ENCODE results near the gene HES3. TPM values are rescaled to one million over a fixed set of nuclear protein-coding genes. Genes with fewer than 3 reads are reported as not detected.

HES3 gene
- total RNA-seq, 1 donor from 2014 or later, result not detected

GRCh38 chr1:6251233-6251632 lies 7.3 kb downstream of the HES3 start:
- no peak for DNase-seq (ENCODE audit: extremely low spot score in 2 of 2)
- H3K4me3 ChIP-seq, result no peak overlapping the region
- no peaks in the 10 kb centered on the region for H3K27me3 ChIP-seq
- H3K27ac ChIP-seq, result no peak overlapping the region
- H3K4me1 ChIP-seq, result peaks cover 9% of the 10 kb centered on the region
- no peaks in the 10 kb centered on the region for H3K9me3 ChIP-seq
- intact Hi-C loops (cut with DNase I), result no loop called here
- H3K36me3 ChIP-seq, result peaks cover 0 to 12% of the 10 kb centered on the region in 2 donors
- TF ChIP-seq POLR2AphosphoS5 (IDR thresholded peaks at IDR 0.05; ENCODE audit: insufficient read depth in 1 of 2, low read depth in 1 of 2), result no peak
- TF ChIP-seq POLR2A (IDR thresholded peaks at IDR 0.05), result no peak
- TF ChIP-seq CTCF (IDR thresholded peaks at IDR 0.05), result no peak

GRCh38 chr1:6251681-6252373 lies 7.8 kb downstream of the HES3 start:
- no peaks in the 10 kb centered on the region for H3K27me3 ChIP-seq
- peaks cover 0 to 12% of the 10 kb centered on the region in 2 donors for H3K36me3 ChIP-seq
- TF ChIP-seq CTCF (IDR thresholded peaks at IDR 0.05), result no peak
- no peak for TF ChIP-seq POLR2A (IDR thresholded peaks at IDR 0.05)
- TF ChIP-seq POLR2AphosphoS5 (IDR thresholded peaks at IDR 0.05; ENCODE audit: insufficient read depth in 1 of 2, low read depth in 1 of 2), result no peak
- H3K4me3 ChIP-seq, result no peak overlapping the region
- DNase-seq (ENCODE audit: extremely low spot score in 2 of 2), result no peak
- intact Hi-C loops (cut with DNase I), result no loop called here
- H3K9me3 ChIP-seq, result no peaks in the 10 kb centered on the region
- peaks cover 3% of the 10 kb centered on the region for H3K4me1 ChIP-seq
- no peak overlapping the region for H3K27ac ChIP-seq

GRCh38 chr1:6252374-6252710 lies 8.4 kb downstream of the HES3 start:
- no peaks in the 10 kb centered on the region for H3K9me3 ChIP-seq
- no peak overlapping the region for H3K27ac ChIP-seq
- peaks cover 0 to 12% of the 10 kb centered on the region in 2 donors for H3K36me3 ChIP-seq
- H3K4me1 ChIP-seq, result no peaks in the 10 kb centered on the region
- no peak overlapping the region for H3K4me3 ChIP-seq
- DNase-seq (ENCODE audit: extremely low spot score in 2 of 2), result no peak
- no peaks in the 10 kb centered on the region for H3K27me3 ChIP-seq
- TF ChIP-seq POLR2AphosphoS5 (IDR thresholded peaks at IDR 0.05; ENCODE audit: insufficient read depth in 1 of 2, low read depth in 1 of 2) (no peak), POLR2A (IDR thresholded peaks at IDR 0.05) (no peak), CTCF (IDR thresholded peaks at IDR 0.05) (no peak)
- intact Hi-C loops (cut with DNase I), result no loop called here

- Histone ChIP-seq H3K36me3 (peaks cover 0 to 12% of the 10 kb centered on the region in 2 donors), H3K9me3 (no peaks in the 10 kb centered on the region), H3K27me3 (no peaks in the 10 kb centered on the region), H3K27ac (no peak overlapping the region), H3K4me1 (peaks cover 1% of the 10 kb centered on the region), H3K4me3 (no peak overlapping the region)
- TF ChIP-seq POLR2A (IDR thresholded peaks at IDR 0.05), result no peak
- no peak for TF ChIP-seq CTCF (IDR thresholded peaks at IDR 0.05)
- TF ChIP-seq POLR2AphosphoS5 (IDR thresholded peaks at IDR 0.05; ENCODE audit: insufficient read depth in 1 of 2, low read depth in 1 of 2), result no peak
- intact Hi-C loops (cut with DNase I), result no loop called here
- DNase-seq (ENCODE audit: extremely low spot score in 2 of 2), result no peak
Measured at GRCh38 chr1:6253380-6253779, 9.4 kb downstream of the HES3 start.

GRCh38 chr1:6254691-6255090 lies 10.7 kb downstream of the HES3 start:
- H3K27me3 ChIP-seq, result no peaks in the 10 kb centered on the region
- no peak overlapping the region for H3K4me3 ChIP-seq
- DNase-seq (ENCODE audit: extremely low spot score in 2 of 2), result no peak
- H3K27ac ChIP-seq, result no peak overlapping the region
- H3K36me3 ChIP-seq, result peaks cover 0 to 12% of the 10 kb centered on the region in 2 donors
- H3K9me3 ChIP-seq, result no peaks in the 10 kb centered on the region
- TF ChIP-seq POLR2A (IDR thresholded peaks at IDR 0.05), result no peak
- TF ChIP-seq CTCF (IDR thresholded peaks at IDR 0.05), result no peak
- no peak for TF ChIP-seq POLR2AphosphoS5 (IDR thresholded peaks at IDR 0.05; ENCODE audit: insufficient read depth in 1 of 2, low read depth in 1 of 2)
- H3K4me1 ChIP-seq, result peaks cover 14% of the 10 kb centered on the region
- intact Hi-C loops (cut with DNase I), result no loop called here

Measured in vagina (tissue), 2 donors.